ENCODE data around the gene ELOVL1.

ELOVL1 gene

GRCh38 chr1:43367026-43367903 lies 546 bp downstream of the ELOVL1 start:
- peak overlapping the region; percentile 90 to 92 for H3K4me3 ChIP-seq (ENCODE audit: low read depth in 1 of 2, low read length in 2 of 2)
- no peaks in the 10 kb centered on the region for H3K27me3 ChIP-seq (ENCODE audit: control insufficient read depth in 1 of 2, insufficient read depth in 2 of 2, low read length in 2 of 2)
- H3K27ac ChIP-seq (ENCODE audit: low read depth, low read length), result peak overlapping the region; percentile 94
- peaks cover 20 to 33% of the 10 kb centered on the region in 2 donors for H3K36me3 ChIP-seq (ENCODE audit: control insufficient read depth in 1 of 2, insufficient read depth in 2 of 2, low read length in 2 of 2)
- H3K9ac ChIP-seq (ENCODE audit: low read depth in 1 of 2, low read length in 2 of 2), result peak overlapping the region; percentile 96 to 99
- H3K4me1 ChIP-seq (ENCODE audit: control insufficient read depth in 1 of 2, insufficient read depth in 2 of 2, low read length in 2 of 2), result peaks cover 36 to 42% of the 10 kb centered on the region in 2 donors
- no peaks in the 10 kb centered on the region for H3K9me3 ChIP-seq (ENCODE audit: control insufficient read depth in 1 of 2, low read length in 2 of 2)

GRCh38 chr1:43366601-43367025 lies 1.2 kb downstream of the ELOVL1 start:
- Histone ChIP-seq H3K4me1 (ENCODE audit: control insufficient read depth in 1 of 2, insufficient read depth in 2 of 2, low read length in 2 of 2) (peaks cover 36 to 43% of the 10 kb centered on the region in 2 donors), H3K27me3 (ENCODE audit: control insufficient read depth in 1 of 2, insufficient read depth in 2 of 2, low read length in 2 of 2) (no peaks in the 10 kb centered on the region), H3K27ac (ENCODE audit: low read depth, low read length) (peak overlapping the region; percentile 94), H3K9me3 (ENCODE audit: control insufficient read depth in 1 of 2, low read length in 2 of 2) (no peaks in the 10 kb centered on the region), H3K4me3 (ENCODE audit: low read depth in 1 of 2, low read length in 2 of 2) (peak overlapping the region; percentile 90 to 92), H3K9ac (ENCODE audit: low read depth in 1 of 2, low read length in 2 of 2) (peak overlapping the region; percentile 96 to 99), H3K36me3 (ENCODE audit: control insufficient read depth in 1 of 2, insufficient read depth in 2 of 2, low read length in 2 of 2) (peaks cover 26 to 40% of the 10 kb centered on the region in 2 donors)

DNA sequence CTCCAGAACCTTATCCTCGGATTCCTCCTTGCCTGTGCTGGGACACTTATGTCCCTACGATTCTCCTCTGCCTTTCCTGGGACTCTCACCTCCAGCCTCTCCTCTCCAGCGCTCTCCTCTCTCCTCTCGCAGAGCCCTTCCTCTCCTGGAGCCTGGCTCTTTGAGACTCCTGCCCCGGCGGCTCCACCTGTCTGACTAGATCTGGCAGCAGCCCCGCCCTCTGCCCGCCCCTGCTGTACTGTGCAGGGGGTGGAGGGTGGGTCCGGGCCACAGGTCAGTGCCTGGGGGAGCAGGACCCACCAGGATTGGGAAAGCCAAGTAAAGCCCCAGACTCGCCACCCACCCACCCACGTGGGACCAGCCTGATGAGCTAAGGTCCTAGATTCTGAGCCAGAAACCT lies 1.6 kb downstream of the ELOVL1 start:
- peak overlapping the region; percentile 96 to 99 for H3K9ac ChIP-seq (ENCODE audit: low read depth in 1 of 2, low read length in 2 of 2)
- peaks cover 29 to 44% of the 10 kb centered on the region in 2 donors for H3K36me3 ChIP-seq (ENCODE audit: control insufficient read depth in 1 of 2, insufficient read depth in 2 of 2, low read length in 2 of 2)
- H3K4me3 ChIP-seq (ENCODE audit: low read depth in 1 of 2, low read length in 2 of 2), result peak overlapping the region; percentile 90 to 92

DNA sequence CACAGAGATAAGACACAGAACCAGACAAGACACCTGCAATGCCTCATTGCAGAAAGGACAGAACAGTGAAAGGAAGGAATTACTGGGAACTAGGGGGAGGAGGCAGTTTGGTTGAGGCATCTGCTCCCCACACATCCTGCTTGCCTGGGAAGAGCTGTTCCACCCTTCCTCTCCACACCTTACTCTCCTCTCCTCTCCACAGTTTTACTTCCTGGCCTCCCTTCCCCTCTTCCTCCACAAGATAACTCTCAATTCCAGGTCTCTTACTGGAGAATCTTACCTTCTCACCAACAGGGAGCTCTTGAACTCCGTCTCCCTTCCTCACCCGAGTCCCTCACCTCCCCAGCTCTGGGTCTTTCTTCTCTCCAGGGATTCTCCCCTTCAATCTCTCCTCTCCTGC lies 2.1 kb downstream of the ELOVL1 start:
- peak overlapping the region; percentile 58 to 59 for H3K9ac ChIP-seq (ENCODE audit: low read depth in 1 of 2, low read length in 2 of 2)
- no peak overlapping the region for H3K27ac ChIP-seq (ENCODE audit: low read depth, low read length)
- peaks cover 34 to 49% of the 10 kb centered on the region in 2 donors for H3K36me3 ChIP-seq (ENCODE audit: control insufficient read depth in 1 of 2, insufficient read depth in 2 of 2, low read length in 2 of 2)
- peak overlapping the region; percentile 90 to 92 for H3K4me3 ChIP-seq (ENCODE audit: low read depth in 1 of 2, low read length in 2 of 2)
- no peaks in the 10 kb centered on the region for H3K9me3 ChIP-seq (ENCODE audit: control insufficient read depth in 1 of 2, low read length in 2 of 2)
- H3K27me3 ChIP-seq (ENCODE audit: control insufficient read depth in 1 of 2, insufficient read depth in 2 of 2, low read length in 2 of 2), result no peaks in the 10 kb centered on the region
- peaks cover 39 to 52% of the 10 kb centered on the region in 2 donors for H3K4me1 ChIP-seq (ENCODE audit: control insufficient read depth in 1 of 2, insufficient read depth in 2 of 2, low read length in 2 of 2)

More for the DNA sequence above, 1.6 kb downstream of the ELOVL1 start:
- Histone ChIP-seq H3K9me3 (ENCODE audit: control insufficient read depth in 1 of 2, low read length in 2 of 2) (no peaks in the 10 kb centered on the region), H3K4me1 (ENCODE audit: control insufficient read depth in 1 of 2, insufficient read depth in 2 of 2, low read length in 2 of 2) (peaks cover 36 to 47% of the 10 kb centered on the region in 2 donors), H3K27ac (ENCODE audit: low read depth, low read length) (no peak overlapping the region), H3K27me3 (ENCODE audit: control insufficient read depth in 1 of 2, insufficient read depth in 2 of 2, low read length in 2 of 2) (no peaks in the 10 kb centered on the region)

GRCh38 chr1:43363935-43364525 lies 3.8 kb downstream of the ELOVL1 start:
- Histone ChIP-seq H3K4me3 (ENCODE audit: low read depth in 1 of 2, low read length in 2 of 2) (peak overlapping the region in 1 of 2 donors; percentile 5), H3K9me3 (ENCODE audit: control insufficient read depth in 1 of 2, low read length in 2 of 2) (no peaks in the 10 kb centered on the region), H3K36me3 (ENCODE audit: control insufficient read depth in 1 of 2, insufficient read depth in 2 of 2, low read length in 2 of 2) (peaks cover 36 to 51% of the 10 kb centered on the region in 2 donors), H3K9ac (ENCODE audit: low read depth in 1 of 2, low read length in 2 of 2) (no peak overlapping the region), H3K27ac (ENCODE audit: low read depth, low read length) (no peak overlapping the region), H3K4me1 (ENCODE audit: control insufficient read depth in 1 of 2, insufficient read depth in 2 of 2, low read length in 2 of 2) (peaks cover 55 to 67% of the 10 kb centered on the region in 2 donors), H3K27me3 (ENCODE audit: control insufficient read depth in 1 of 2, insufficient read depth in 2 of 2, low read length in 2 of 2) (no peaks in the 10 kb centered on the region)

DNA sequence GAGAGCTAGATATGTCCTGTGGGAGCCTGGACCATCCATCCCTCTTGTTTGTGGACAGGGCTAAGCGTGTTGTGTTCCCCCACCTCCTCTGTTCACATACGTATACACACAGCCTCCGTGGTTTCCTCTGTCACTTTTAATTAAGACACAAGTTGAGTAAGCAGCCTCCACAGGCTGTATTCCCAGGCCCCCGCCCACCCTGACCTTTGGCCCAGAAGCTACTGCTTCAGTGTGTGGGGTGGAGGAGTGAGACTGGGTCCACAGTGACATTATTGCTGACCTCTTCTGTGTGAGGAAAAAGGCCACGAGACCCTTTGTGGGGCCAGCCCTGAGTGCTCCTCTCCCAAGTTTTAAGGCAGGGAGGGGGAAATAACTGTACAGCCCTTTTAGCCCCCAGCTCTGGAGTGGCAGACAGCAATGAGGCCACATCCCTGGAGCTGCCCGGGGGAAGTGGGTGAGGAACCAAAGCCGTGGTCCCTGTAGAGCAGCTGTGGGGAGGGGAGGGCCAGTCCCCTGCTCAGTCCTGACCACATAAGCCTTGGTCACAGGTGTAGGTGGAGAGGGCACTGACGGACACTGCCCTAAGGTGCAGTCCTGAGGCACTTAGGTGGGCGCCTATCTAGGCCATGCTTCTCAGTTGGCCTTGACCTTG lies 4.4 kb downstream of the ELOVL1 start:
- H3K9ac ChIP-seq (ENCODE audit: low read depth in 1 of 2, low read length in 2 of 2), result peak overlapping the region in 1 of 2 donors; percentile 11
- peaks cover 36 to 51% of the 10 kb centered on the region in 2 donors for H3K36me3 ChIP-seq (ENCODE audit: control insufficient read depth in 1 of 2, insufficient read depth in 2 of 2, low read length in 2 of 2)
- peaks cover 50 to 63% of the 10 kb centered on the region in 2 donors for H3K4me1 ChIP-seq (ENCODE audit: control insufficient read depth in 1 of 2, insufficient read depth in 2 of 2, low read length in 2 of 2)
- H3K27ac ChIP-seq (ENCODE audit: low read depth, low read length), result no peak overlapping the region
- peak overlapping the region in 1 of 2 donors; percentile 5 for H3K4me3 ChIP-seq (ENCODE audit: low read depth in 1 of 2, low read length in 2 of 2)
- no peaks in the 10 kb centered on the region for H3K27me3 ChIP-seq (ENCODE audit: control insufficient read depth in 1 of 2, insufficient read depth in 2 of 2, low read length in 2 of 2)
- H3K9me3 ChIP-seq (ENCODE audit: control insufficient read depth in 1 of 2, low read length in 2 of 2), result no peaks in the 10 kb centered on the region

DNA sequence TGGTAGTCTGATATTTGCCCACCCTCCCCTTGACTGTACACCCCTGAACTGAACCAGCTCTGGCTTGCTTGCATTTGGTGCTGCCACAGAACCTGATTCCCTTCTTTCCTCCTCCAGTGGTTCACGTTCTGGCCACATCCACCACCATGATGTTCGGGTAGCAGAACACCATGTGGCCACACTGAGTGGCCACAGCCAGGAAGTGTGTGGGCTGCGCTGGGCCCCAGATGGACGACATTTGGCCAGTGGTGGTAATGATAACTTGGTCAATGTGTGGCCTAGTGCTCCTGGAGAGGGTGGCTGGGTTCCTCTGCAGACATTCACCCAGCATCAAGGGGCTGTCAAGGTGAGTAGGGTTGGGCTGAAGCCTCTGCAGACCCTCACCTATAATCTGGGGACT lies 7.2 kb downstream of the ELOVL1 start:
- H3K36me3 ChIP-seq (ENCODE audit: control insufficient read depth in 1 of 2, insufficient read depth in 2 of 2, low read length in 2 of 2), result peaks cover 36 to 51% of the 10 kb centered on the region in 2 donors
- peaks cover 42 to 52% of the 10 kb centered on the region in 2 donors for H3K4me1 ChIP-seq (ENCODE audit: control insufficient read depth in 1 of 2, insufficient read depth in 2 of 2, low read length in 2 of 2)
- H3K4me3 ChIP-seq (ENCODE audit: low read depth in 1 of 2, low read length in 2 of 2), result peak overlapping the region; percentile 74 to 77
- no peaks in the 10 kb centered on the region for H3K27me3 ChIP-seq (ENCODE audit: control insufficient read depth in 1 of 2, insufficient read depth in 2 of 2, low read length in 2 of 2)
- H3K9me3 ChIP-seq (ENCODE audit: control insufficient read depth in 1 of 2, low read length in 2 of 2), result no peaks in the 10 kb centered on the region
- no peak overlapping the region for H3K27ac ChIP-seq (ENCODE audit: low read depth, low read length)
- peak overlapping the region in 1 of 2 donors; percentile 18 for H3K9ac ChIP-seq (ENCODE audit: low read depth in 1 of 2, low read length in 2 of 2)

GRCh38 chr1:43359696-43360095 lies 8.1 kb downstream of the ELOVL1 start:
- H3K4me1 ChIP-seq (ENCODE audit: control insufficient read depth in 1 of 2, insufficient read depth in 2 of 2, low read length in 2 of 2), result peaks cover 38 to 47% of the 10 kb centered on the region in 2 donors
- H3K9me3 ChIP-seq (ENCODE audit: control insufficient read depth in 1 of 2, low read length in 2 of 2), result no peaks in the 10 kb centered on the region
- peak overlapping the region; percentile 74 to 77 for H3K4me3 ChIP-seq (ENCODE audit: low read depth in 1 of 2, low read length in 2 of 2)
- H3K9ac ChIP-seq (ENCODE audit: low read depth in 1 of 2, low read length in 2 of 2), result peak overlapping the region; percentile 53 to 82
- H3K27ac ChIP-seq (ENCODE audit: low read depth, low read length), result no peak overlapping the region
- no peaks in the 10 kb centered on the region for H3K27me3 ChIP-seq (ENCODE audit: control insufficient read depth in 1 of 2, insufficient read depth in 2 of 2, low read length in 2 of 2)
- H3K36me3 ChIP-seq (ENCODE audit: control insufficient read depth in 1 of 2, insufficient read depth in 2 of 2, low read length in 2 of 2), result peaks cover 30 to 43% of the 10 kb centered on the region in 2 donors

- H3K4me3 ChIP-seq (ENCODE audit: low read depth in 1 of 2, low read length in 2 of 2), result peak within 1 kb of the TSS; percentile 77 to 80
Measured at GRCh38 chr1:43358746-43359693, 8.8 kb downstream of the ELOVL1 start, which contains the start of gene CDC20. Gene CDC20 (plus strand): TSS chr1:43358981. CDS start chr1:43359216, 235 bp downstream.

More at GRCh38 chr1:43358746-43359693, 8.8 kb downstream of the ELOVL1 start, which contains the start of gene CDC20:
- H3K27me3 ChIP-seq (ENCODE audit: control insufficient read depth in 1 of 2, insufficient read depth in 2 of 2, low read length in 2 of 2), result no peaks in the 10 kb centered on the region
- H3K9ac ChIP-seq (ENCODE audit: low read depth in 1 of 2, low read length in 2 of 2), result peak within 1 kb of the TSS; percentile 84 to 90
- H3K36me3 ChIP-seq (ENCODE audit: control insufficient read depth in 1 of 2, insufficient read depth in 2 of 2, low read length in 2 of 2), result peaks cover 23 to 36% of the 10 kb centered on the region in 2 donors
- H3K9me3 ChIP-seq (ENCODE audit: control insufficient read depth in 1 of 2, low read length in 2 of 2), result no peaks in the 10 kb centered on the region
- peaks cover 35 to 42% of the 10 kb centered on the region in 2 donors for H3K4me1 ChIP-seq (ENCODE audit: control insufficient read depth in 1 of 2, insufficient read depth in 2 of 2, low read length in 2 of 2)
- peak within 1 kb of the TSS; percentile 71 for H3K27ac ChIP-seq (ENCODE audit: low read depth, low read length)

Measured in duodenal mucosa (tissue), 2 donors.